Stimulated activated CD4-positive, alpha-beta T cell treated with anti-CD3 and anti-CD28 coated beads, Interleukin-2, amount 100 ng/mL, for 48 hours (primary cell): ENCODE measurements around the gene SPRY4.
"Not testable (repeated sequence)": the region's sequence is repeated elsewhere in the genome, so short reads cannot be mapped to it uniquely, and the experiment has no call there.

Source experiments
- DNase-seq, 2 donors: peaks; one replicate each; pipeline ENCODE4 v3.0.0-alpha.2; 2020

The SPRY4 gene

GRCh38 chr5:142333749-142334148 lies 8.9 kb upstream of the SPRY4 start:
- DNase-seq, result not testable (repeated sequence)

GRCh38 chr5:142330444-142330843 lies 5.6 kb upstream of the SPRY4 start:
- no peak for DNase-seq

- DNase-seq, result no peak
Measured at GRCh38 chr5:142330026-142330425, 5.2 kb upstream of the SPRY4 start.

- DNase-seq, result no peak
Measured at GRCh38 chr5:142327111-142327842, 2.5 kb upstream of the SPRY4 start.

- no peak for DNase-seq
Measured at GRCh38 chr5:142326480-142326938, 1.7 kb upstream of the SPRY4 start.

- no peak for DNase-seq
Measured at GRCh38 chr5:142325725-142326479, 1.1 kb upstream of the SPRY4 start.

GRCh38 chr5:142324136-142324870 lies 518 bp downstream of the SPRY4 start:
- DNase-seq, result no peak

- DNase-seq, result no peak
Measured at GRCh38 chr5:142323480-142324135, 1.2 kb downstream of the SPRY4 start.

GRCh38 chr5:142322747-142323479 lies 1.9 kb downstream of the SPRY4 start:
- no peak for DNase-seq

GRCh38 chr5:142322403-142322746 lies 2.4 kb downstream of the SPRY4 start:
- no peak for DNase-seq

GRCh38 chr5:142320851-142321560 lies 3.8 kb downstream of the SPRY4 start:
- no peak for DNase-seq

- DNase-seq, result no peak
Measured at GRCh38 chr5:142320430-142320738, 4.4 kb downstream of the SPRY4 start.

- no peak for DNase-seq
Measured at GRCh38 chr5:142319560-142320429, 5.0 kb downstream of the SPRY4 start.

- DNase-seq, result no peak
Measured at GRCh38 chr5:142319105-142319504, 5.7 kb downstream of the SPRY4 start.

- no peak for DNase-seq
Measured at GRCh38 chr5:142317753-142318152, 7.1 kb downstream of the SPRY4 start.

GRCh38 chr5:142317173-142317572 lies 7.6 kb downstream of the SPRY4 start:
- no peak for DNase-seq

GRCh38 chr5:142316681-142317080 lies 8.1 kb downstream of the SPRY4 start:
- no peak for DNase-seq

- no peak for DNase-seq
Measured at GRCh38 chr5:142316051-142316450, 8.8 kb downstream of the SPRY4 start.

GRCh38 chr5:142315096-142315900 lies 9.5 kb downstream of the SPRY4 start:
- DNase-seq, result no peak

- DNase-seq, result no peak
Measured at GRCh38 chr5:142314606-142315005, 10.2 kb downstream of the SPRY4 start.
